Measurements from ENCODE around the gene HPN. TPM values are rescaled to one million over a fixed set of nuclear protein-coding genes. Genes with fewer than 3 reads are reported as not detected.
A peak's percentile ranks its signal among the peaks of the same experiment; 100 is the strongest.
"Not testable (repeated sequence)": the region's sequence is repeated elsewhere in the genome, so short reads cannot be mapped to it uniquely, and the experiment has no call there.

Gene HPN
- polyA plus RNA-seq, 3 donors, result 0.05 TPM; not detected in 2

GRCh38 chr19:35005256-35005977 is 36.1 kb upstream of the HPN start:
- Histone ChIP-seq H3K79me2 (ENCODE audit: insufficient read depth, low read length) (peaks cover 72% of the 10 kb centered on the region), H2AFZ (ENCODE audit: insufficient read depth, low read depth, low read length, poor library complexity, severe bottlenecking) (no peak overlapping the region), H3K4me2 (replicated peaks; ENCODE audit: extremely low read depth, low read length, poor library complexity, severe bottlenecking) (no peak overlapping the region), H4K20me1 (ENCODE audit: insufficient read depth, low read length) (peaks cover 50% of the 10 kb centered on the region), H3K27me3 (ENCODE audit: control insufficient read depth in 2 of 2, insufficient read depth in 2 of 2, low read length in 2 of 2) (no peaks in the 10 kb centered on the region), H3K4me3 (replicated peaks in 1 of 3; ENCODE audit: low read depth in 2 of 3, low read length in 3 of 3) (no peak overlapping the region), H3K9me3 (replicated peaks in 1 of 2; ENCODE audit: control insufficient read depth in 1 of 2, insufficient read depth in 1 of 2, low read length in 2 of 2) (no peaks in the 10 kb centered on the region), H3K4me1 (ENCODE audit: control insufficient read depth in 1 of 2, insufficient read depth in 2 of 2, low read length in 2 of 2) (peaks cover 35 to 40% of the 10 kb centered on the region in 2 donors), H3K9ac (ENCODE audit: insufficient read depth, low read length, poor library complexity, severe bottlenecking) (no peak overlapping the region), H3K36me3 (replicated peaks in 1 of 2; ENCODE audit: control insufficient read depth in 1 of 2, insufficient read depth in 2 of 2, low read length in 2 of 2) (peaks cover 41 to 42% of the 10 kb centered on the region in 2 donors), H3K27ac (ENCODE audit: low read depth in 1 of 2, low read length in 2 of 2) (no peak overlapping the region)
- Mint-ChIP-seq H3K27ac (peak overlapping the region in 3 of 7 donors; percentile 14 to 78 (median 71)), H3K9me3 (peaks cover 0 to 1% (median 0%) of the 10 kb centered on the region in 7 donors), H3K4me3 (no peak overlapping the region), H3K4me1 (peaks cover 40% of the 10 kb centered on the region), H3K36me3 (peaks cover 36 to 55% of the 10 kb centered on the region in 2 donors), H3K27me3 (ENCODE audit: low read depth in 3 of 3) (peaks cover 0 to 5% (median 1%) of the 10 kb centered on the region in 3 donors)
- intact Hi-C loops (cut with micrococcal nuclease), result no loop called here
- TF ChIP-seq CTCF (IDR thresholded peaks at IDR 0.05), result no peak
- WGBS (ENCODE audit: insufficient coverage), result 100% methylated on average over 8 of the region's 11 CpGs
- no peak for DNase-seq

- H3K4me3 ChIP-seq (replicated peaks in 1 of 3; ENCODE audit: low read depth in 2 of 3, low read length in 3 of 3); H3K9ac ChIP-seq (ENCODE audit: insufficient read depth, low read length, poor library complexity, severe bottlenecking); H3K27me3 ChIP-seq (ENCODE audit: control insufficient read depth in 2 of 2, insufficient read depth in 2 of 2, low read length in 2 of 2); H2AFZ ChIP-seq (ENCODE audit: insufficient read depth, low read depth, low read length, poor library complexity, severe bottlenecking); DNase-seq; intact Hi-C loops (cut with micrococcal nuclease); H3K27me3 Mint-ChIP-seq (ENCODE audit: low read depth in 3 of 3); H3K4me3 Mint-ChIP-seq; H3K9me3 Mint-ChIP-seq; H3K27ac ChIP-seq (ENCODE audit: low read depth in 1 of 2, low read length in 2 of 2); H3K9me3 ChIP-seq (replicated peaks in 1 of 2; ENCODE audit: control insufficient read depth in 1 of 2, insufficient read depth in 1 of 2, low read length in 2 of 2); H3K4me2 ChIP-seq (replicated peaks; ENCODE audit: extremely low read depth, low read length, poor library complexity, severe bottlenecking): not testable (repeated sequence)
- Mint-ChIP-seq H3K36me3 (peaks cover 39 to 59% of the 10 kb centered on the region in 2 donors), H3K4me1 (peaks cover 44% of the 10 kb centered on the region), H3K27ac (peak overlapping the region in 1 of 7 donors; percentile 30)
- 98% methylated on average over 4 of the region's 6 CpGs for WGBS (ENCODE audit: insufficient coverage)
- Histone ChIP-seq H3K36me3 (replicated peaks in 1 of 2; ENCODE audit: control insufficient read depth in 1 of 2, insufficient read depth in 2 of 2, low read length in 2 of 2) (peaks cover 44 to 45% of the 10 kb centered on the region in 2 donors), H4K20me1 (ENCODE audit: insufficient read depth, low read length) (peaks cover 50% of the 10 kb centered on the region), H3K4me1 (ENCODE audit: control insufficient read depth in 1 of 2, insufficient read depth in 2 of 2, low read length in 2 of 2) (peaks cover 38 to 42% of the 10 kb centered on the region in 2 donors), H3K79me2 (ENCODE audit: insufficient read depth, low read length) (peaks cover 67% of the 10 kb centered on the region)
Observed at GRCh38 chr19:35006007-35006341, 35.5 kb upstream of the HPN start.
